T-helper 2 cell treated with Interferon-gamma antibody and Interleukin-4, amounts not matched to agents 5 μg/mL and 100 μg/mL, for 36 hours (primary cell): ENCODE measurements around the gene IPO4.

Experiments
- DNase-seq: peaks from one replicate; pipeline ENCODE4 v3.0.0; 2021; ENCODE audit warnings: low spot score
- H3K27ac Mint-ChIP-seq: one replicate; pipeline ENCODE4 v1.8.0; 2021; ENCODE audit warnings: mild to moderate bottlenecking, mixed read lengths
- H3K27me3 Mint-ChIP-seq: one replicate; pipeline ENCODE4 v1.8.0; 2021; ENCODE audit warnings: low read depth, mixed read lengths
- H3K36me3 Mint-ChIP-seq: one replicate; pipeline ENCODE4 v1.8.0; 2021; ENCODE audit warnings: low read depth, mixed read lengths
- H3K4me1 Mint-ChIP-seq: one replicate; pipeline ENCODE4 v1.8.0; 2021; ENCODE audit warnings: low read depth, mixed read lengths
- H3K4me3 Mint-ChIP-seq: one replicate; pipeline ENCODE4 v1.8.0; 2022; ENCODE audit warnings: mild to moderate bottlenecking, moderate library complexity, mixed read lengths
- H3K9me3 Mint-ChIP-seq: one replicate; pipeline ENCODE4 v1.8.0; 2021; ENCODE audit warnings: mixed read lengths

The IPO4 gene

DNA sequence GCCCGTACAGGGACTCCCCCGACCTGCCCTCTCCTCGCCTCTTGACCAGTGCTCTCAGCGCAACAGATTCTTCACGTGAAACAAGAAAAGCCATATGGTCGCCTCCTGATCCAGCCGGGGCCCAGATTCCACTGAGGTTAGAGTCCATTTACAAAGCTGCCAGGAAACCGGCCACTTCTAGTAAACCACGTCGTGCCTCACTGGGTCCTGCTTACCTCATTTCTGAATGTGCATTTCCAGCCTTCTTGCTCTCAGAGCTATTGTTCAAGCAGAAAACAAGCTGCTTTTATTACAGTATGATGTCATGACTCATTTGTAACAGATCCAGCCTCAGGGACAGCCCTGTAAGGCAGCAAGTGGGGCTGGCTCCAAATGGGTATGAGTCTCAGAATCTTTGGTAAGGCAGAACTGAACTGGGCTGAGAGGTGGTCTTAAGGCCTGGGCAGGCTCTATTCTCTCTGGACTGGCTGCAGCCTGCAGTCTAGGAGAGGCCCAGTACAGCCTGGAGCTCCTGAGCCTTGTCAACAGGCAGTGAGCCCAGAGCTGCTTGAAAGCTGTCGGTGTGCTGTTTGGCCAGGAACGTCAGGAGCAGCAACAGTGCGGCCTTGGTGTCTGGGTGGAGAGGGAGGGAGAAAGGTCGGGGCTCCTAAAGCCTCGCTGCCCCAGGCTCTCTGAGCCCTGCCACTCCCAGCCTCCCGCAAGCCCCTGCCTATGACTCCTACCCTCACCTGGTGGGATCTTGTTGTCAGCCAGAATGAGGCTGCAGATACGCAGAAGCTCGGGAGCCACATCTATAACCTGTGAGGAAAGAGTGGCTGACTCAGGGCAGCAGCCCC is 8.4 kb downstream of the IPO4 start:
- no peaks in the 10 kb centered on the region for H3K27me3 Mint-ChIP-seq
- peaks cover 54% of the 10 kb centered on the region for H3K36me3 Mint-ChIP-seq
- no peak for DNase-seq
- peak overlapping the region; percentile 26 for H3K27ac Mint-ChIP-seq
- no peak overlapping the region for H3K4me3 Mint-ChIP-seq
- peaks cover under 1% of the 10 kb centered on the region for H3K4me1 Mint-ChIP-seq
- H3K9me3 Mint-ChIP-seq: no peaks in the 10 kb centered on the region

- no peaks in the 10 kb centered on the region for H3K27me3 Mint-ChIP-seq
- H3K36me3 Mint-ChIP-seq: peaks cover 59% of the 10 kb centered on the region
- H3K4me3 Mint-ChIP-seq: no peak overlapping the region
- H3K27ac Mint-ChIP-seq: no peak overlapping the region
- no peak for DNase-seq
- H3K4me1 Mint-ChIP-seq: peaks cover 6% of the 10 kb centered on the region
- H3K9me3 Mint-ChIP-seq: no peaks in the 10 kb centered on the region
Measured at GRCh38 chr14:24179294-24179960, 9.2 kb downstream of the IPO4 start.

- peaks cover 6% of the 10 kb centered on the region for H3K4me1 Mint-ChIP-seq
- no peaks in the 10 kb centered on the region for H3K9me3 Mint-ChIP-seq
- H3K27ac Mint-ChIP-seq: no peak overlapping the region
- DNase-seq: no peak
- H3K4me3 Mint-ChIP-seq: no peak overlapping the region
- H3K36me3 Mint-ChIP-seq: peaks cover 64% of the 10 kb centered on the region
- no peaks in the 10 kb centered on the region for H3K27me3 Mint-ChIP-seq
Measured at GRCh38 chr14:24178399-24179178, 10.0 kb downstream of the IPO4 start.

GRCh38 chr14:24177891-24178290 is 10.7 kb downstream of the IPO4 start:
- Mint-ChIP-seq H3K9me3 (no peaks in the 10 kb centered on the region), H3K4me3 (no peak overlapping the region), H3K36me3 (peaks cover 65% of the 10 kb centered on the region), H3K27me3 (no peaks in the 10 kb centered on the region), H3K27ac (no peak overlapping the region), H3K4me1 (peaks cover 7% of the 10 kb centered on the region)
- DNase-seq: no peak

DNA sequence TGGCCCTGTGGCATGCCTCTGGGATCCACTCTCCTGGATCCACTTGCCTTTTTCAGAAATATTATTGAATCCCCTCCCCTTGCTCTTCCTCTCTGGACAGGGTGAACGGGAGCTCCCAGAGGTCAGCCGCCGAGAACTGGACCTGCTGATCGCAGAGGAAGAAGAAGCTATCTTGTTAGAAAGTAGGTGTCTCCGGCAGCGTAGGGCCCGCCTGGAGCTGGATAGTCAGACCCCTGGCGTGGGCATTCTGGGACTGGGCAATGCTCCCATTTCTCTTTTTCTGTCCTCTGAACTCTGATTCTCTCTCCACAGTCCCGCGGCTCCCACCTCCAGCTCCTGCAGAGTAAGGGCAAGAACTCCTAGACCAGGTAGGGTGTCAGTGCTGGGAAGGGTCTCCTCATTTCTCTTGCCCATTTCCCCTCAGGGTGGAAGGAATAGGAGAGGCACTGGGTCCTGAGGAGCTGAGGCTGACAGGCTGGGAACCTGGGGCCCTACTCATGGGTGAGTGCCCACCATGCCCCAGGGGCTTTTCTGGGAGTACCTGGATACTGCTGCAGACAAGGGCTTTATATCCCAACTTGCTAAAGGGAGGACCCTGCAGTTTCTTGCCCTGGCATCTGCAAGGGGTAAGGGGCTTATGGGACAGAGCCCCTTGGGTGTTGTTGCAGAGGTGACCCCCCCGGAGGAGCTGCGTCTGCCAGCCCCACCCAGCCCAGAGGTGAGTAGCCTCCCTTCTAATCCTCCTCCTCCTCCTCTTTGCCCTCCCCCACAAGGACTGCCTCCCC is 11.4 kb downstream of the IPO4 start:
- Mint-ChIP-seq H3K27me3 (no peaks in the 10 kb centered on the region), H3K36me3 (peaks cover 63% of the 10 kb centered on the region), H3K4me3 (no peak overlapping the region), H3K4me1 (peaks cover 9% of the 10 kb centered on the region), H3K9me3 (no peaks in the 10 kb centered on the region), H3K27ac (no peak overlapping the region)
- no peak for DNase-seq

DNA sequence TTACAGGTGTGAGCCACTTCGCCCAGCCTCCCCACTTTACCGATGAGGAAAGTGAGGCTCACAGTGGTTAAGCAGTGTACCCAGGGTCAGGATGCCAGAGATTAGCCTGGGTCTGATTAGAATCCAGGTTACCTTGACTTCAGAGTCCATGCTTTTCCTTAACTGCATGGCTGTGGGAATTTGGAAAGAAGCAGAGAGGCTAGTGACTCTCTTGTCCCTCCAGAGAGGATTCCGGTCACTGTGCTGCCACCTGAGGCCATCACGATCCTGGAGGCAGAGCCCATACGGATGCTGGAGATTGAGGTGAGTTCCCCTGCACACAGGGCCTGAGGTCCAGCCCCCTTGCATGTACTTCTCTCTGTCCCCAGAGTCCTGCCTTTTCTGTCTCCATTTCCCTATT is 12.0 kb downstream of the IPO4 start:
- H3K27ac Mint-ChIP-seq: no peak overlapping the region
- no peaks in the 10 kb centered on the region for H3K27me3 Mint-ChIP-seq
- H3K9me3 Mint-ChIP-seq: no peaks in the 10 kb centered on the region
- H3K4me1 Mint-ChIP-seq: peaks cover 9% of the 10 kb centered on the region
- peaks cover 62% of the 10 kb centered on the region for H3K36me3 Mint-ChIP-seq
- H3K4me3 Mint-ChIP-seq: no peak overlapping the region
- no peak for DNase-seq

DNA sequence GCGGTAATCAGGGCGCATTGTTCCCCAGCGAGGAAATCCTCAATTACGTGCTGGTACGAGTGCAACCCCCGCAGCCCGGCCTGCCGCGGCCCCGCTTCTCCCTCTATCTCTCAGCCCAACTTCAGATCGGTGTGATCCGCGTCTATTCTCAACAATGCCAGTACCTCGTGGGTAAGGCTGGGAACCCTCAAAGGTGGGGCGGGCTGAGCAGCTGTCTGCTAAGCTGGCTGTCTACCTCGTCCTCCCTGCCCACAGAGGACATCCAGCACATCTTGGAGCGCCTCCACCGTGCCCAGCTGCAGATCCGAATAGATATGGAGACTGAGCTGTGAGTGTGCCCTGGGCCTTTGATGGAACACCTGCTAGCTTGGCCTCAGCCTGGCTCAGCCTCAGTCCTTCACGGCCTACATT is 15.7 kb downstream of the IPO4 start:
- no peaks in the 10 kb centered on the region for H3K9me3 Mint-ChIP-seq
- no peak overlapping the region for H3K4me3 Mint-ChIP-seq
- peak overlapping the region; percentile 39 for H3K27ac Mint-ChIP-seq
- H3K36me3 Mint-ChIP-seq: peaks cover 62% of the 10 kb centered on the region
- H3K4me1 Mint-ChIP-seq: peaks cover 23% of the 10 kb centered on the region
- H3K27me3 Mint-ChIP-seq: no peaks in the 10 kb centered on the region
- no peak for DNase-seq

GRCh38 chr14:24172261-24172860 is 16.3 kb downstream of the IPO4 start:
- H3K9me3 Mint-ChIP-seq: no peaks in the 10 kb centered on the region
- peak overlapping the region; percentile 49 for H3K27ac Mint-ChIP-seq
- no peak for DNase-seq
- H3K4me1 Mint-ChIP-seq: peaks cover 25% of the 10 kb centered on the region
- peaks cover 62% of the 10 kb centered on the region for H3K36me3 Mint-ChIP-seq
- H3K27me3 Mint-ChIP-seq: no peaks in the 10 kb centered on the region
- H3K4me3 Mint-ChIP-seq: peak overlapping the region; percentile 76

DNA sequence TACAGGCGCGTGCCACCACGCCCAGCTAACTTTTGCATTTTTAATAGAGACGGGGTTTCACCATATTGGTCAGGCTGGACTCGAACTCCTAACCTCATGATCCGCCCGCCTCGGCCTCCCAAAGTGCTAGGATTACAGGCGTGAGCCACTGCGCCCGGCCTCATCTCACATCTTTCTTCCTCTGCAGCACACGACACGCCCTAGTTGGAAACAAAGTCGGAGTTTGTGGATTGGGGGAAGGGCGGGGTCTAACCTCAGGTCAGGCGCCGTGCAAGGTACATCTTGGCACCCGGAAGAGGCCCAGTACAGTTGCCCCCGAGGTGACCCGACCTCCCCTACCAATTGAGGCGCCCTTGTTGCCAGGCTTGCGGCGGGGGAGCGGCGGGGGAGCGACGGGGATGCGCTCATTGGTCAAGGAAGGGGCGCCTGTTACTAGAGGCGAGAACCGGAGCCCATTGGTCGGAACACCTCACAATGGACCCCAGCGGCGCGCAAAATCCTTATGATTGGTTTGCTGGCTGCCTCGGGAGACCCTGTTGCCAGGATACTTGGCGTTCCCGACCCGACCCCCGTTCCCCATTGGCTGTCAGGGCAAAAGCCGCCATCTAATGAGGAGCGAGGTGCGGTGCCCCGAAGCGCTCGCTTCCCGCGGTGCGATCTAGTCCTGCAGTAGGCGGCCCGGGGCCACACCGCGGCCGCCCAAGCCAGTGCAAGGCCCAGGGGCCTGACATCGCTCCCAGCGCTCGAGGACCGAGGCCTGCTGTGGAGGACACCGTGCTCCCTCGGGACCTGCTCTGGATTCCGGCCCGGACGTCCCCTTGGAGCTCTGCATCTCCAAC is 17.0 kb downstream of the IPO4 start, which contains the start of gene REC8:
TSS of gene REC8 (plus strand) at position 659 of the 839 bp plus-strand sequence. CDS start 473 bp downstream, outside the sequence.
- Mint-ChIP-seq H3K36me3 (peaks cover 61% of the 10 kb centered on the region), H3K9me3 (no peaks in the 10 kb centered on the region), H3K4me1 (peaks cover 29% of the 10 kb centered on the region), H3K4me3 (peak within 1 kb of the TSS; percentile 76), H3K27ac (peak within 1 kb of the TSS; percentile 80), H3K27me3 (no peaks in the 10 kb centered on the region)
- peak; percentile 24 for DNase-seq

DNA sequence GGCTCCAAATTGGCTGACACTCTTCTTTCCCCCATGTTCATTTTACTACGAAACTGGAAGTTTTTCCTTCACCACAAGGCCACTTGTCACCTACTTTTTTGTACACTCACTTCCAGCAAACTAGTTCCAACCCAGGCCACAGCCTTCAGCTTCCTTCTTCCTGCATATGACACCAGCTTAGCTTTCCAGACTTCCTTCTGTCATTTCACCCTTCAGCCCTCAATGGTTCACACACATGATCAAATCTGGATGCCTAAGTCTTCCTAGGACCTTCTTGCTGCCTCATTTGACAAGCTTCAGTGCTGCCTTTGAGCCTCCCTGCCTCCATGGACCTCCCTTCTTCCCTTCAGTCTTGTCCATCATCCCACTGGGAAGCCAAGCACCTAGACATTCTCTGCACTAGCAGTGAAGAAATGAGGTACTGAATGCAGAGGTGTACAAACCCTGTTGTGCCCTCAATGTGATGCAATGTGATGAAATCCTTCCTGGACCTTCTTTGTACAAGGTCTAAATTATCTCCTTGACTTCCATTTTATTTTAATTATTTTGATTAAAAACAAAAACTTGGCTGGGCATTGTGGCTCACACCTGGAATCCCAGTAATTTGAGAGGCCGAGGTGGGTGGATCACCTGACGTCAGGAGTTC is 21.0 kb downstream of the IPO4 start:
- Mint-ChIP-seq H3K9me3 (no peaks in the 10 kb centered on the region), H3K27me3 (no peaks in the 10 kb centered on the region), H3K27ac (peak overlapping the region; percentile 76), H3K4me3 (no peak overlapping the region), H3K4me1 (peaks cover 37% of the 10 kb centered on the region), H3K36me3 (peaks cover 77% of the 10 kb centered on the region)
- DNase-seq: no peak

GRCh38 chr14:24165785-24166184 is 22.8 kb downstream of the IPO4 start:
- H3K4me1 Mint-ChIP-seq: peaks cover 42% of the 10 kb centered on the region
- no peak for DNase-seq
- no peaks in the 10 kb centered on the region for H3K9me3 Mint-ChIP-seq
- H3K4me3 Mint-ChIP-seq: no peak overlapping the region
- no peak overlapping the region for H3K27ac Mint-ChIP-seq
- H3K36me3 Mint-ChIP-seq: peaks cover 81% of the 10 kb centered on the region
- peaks cover 2% of the 10 kb centered on the region for H3K27me3 Mint-ChIP-seq

DNA sequence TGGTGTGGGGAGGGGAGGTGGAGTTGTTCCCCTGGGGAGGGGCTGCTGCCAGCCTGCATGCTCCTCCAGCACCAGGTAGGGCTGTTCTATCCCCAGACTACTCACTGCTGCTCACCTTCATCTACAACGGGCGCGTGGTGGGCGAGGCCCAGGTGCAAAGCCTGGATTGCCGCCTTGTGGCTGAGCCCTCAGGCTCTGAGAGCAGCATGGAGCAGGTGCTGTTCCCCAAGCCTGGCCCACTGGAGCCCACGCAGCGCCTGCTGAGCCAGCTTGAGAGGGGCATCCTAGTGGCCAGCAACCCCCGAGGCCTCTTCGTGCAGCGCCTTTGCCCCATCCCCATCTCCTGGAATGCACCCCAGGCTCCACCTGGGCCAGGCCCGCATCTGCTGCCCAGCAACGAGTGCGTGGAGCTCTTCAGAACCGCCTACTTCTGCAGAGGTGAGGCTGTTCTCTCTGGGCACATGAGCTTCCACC is 24.1 kb downstream of the IPO4 start:
- DNase-seq: no peak
- peak overlapping the region; percentile 40 for H3K4me3 Mint-ChIP-seq
- peaks cover 2% of the 10 kb centered on the region for H3K27me3 Mint-ChIP-seq
- no peaks in the 10 kb centered on the region for H3K9me3 Mint-ChIP-seq
- H3K27ac Mint-ChIP-seq: peak overlapping the region; percentile 45
- peaks cover 47% of the 10 kb centered on the region for H3K4me1 Mint-ChIP-seq
- peaks cover 85% of the 10 kb centered on the region for H3K36me3 Mint-ChIP-seq
